ENCODE data around the gene RNF213. TPM values are rescaled to one million over a fixed set of nuclear protein-coding genes. Genes with fewer than 3 reads are reported as not detected.

Gene RNF213
- total and polyA plus RNA-seq, 10 of the 15 experiments (the other 5 are each of a cell fraction or from before 2014, with no cell fraction given): 18.6 to 145 (median 65.8) TPM

DNA sequence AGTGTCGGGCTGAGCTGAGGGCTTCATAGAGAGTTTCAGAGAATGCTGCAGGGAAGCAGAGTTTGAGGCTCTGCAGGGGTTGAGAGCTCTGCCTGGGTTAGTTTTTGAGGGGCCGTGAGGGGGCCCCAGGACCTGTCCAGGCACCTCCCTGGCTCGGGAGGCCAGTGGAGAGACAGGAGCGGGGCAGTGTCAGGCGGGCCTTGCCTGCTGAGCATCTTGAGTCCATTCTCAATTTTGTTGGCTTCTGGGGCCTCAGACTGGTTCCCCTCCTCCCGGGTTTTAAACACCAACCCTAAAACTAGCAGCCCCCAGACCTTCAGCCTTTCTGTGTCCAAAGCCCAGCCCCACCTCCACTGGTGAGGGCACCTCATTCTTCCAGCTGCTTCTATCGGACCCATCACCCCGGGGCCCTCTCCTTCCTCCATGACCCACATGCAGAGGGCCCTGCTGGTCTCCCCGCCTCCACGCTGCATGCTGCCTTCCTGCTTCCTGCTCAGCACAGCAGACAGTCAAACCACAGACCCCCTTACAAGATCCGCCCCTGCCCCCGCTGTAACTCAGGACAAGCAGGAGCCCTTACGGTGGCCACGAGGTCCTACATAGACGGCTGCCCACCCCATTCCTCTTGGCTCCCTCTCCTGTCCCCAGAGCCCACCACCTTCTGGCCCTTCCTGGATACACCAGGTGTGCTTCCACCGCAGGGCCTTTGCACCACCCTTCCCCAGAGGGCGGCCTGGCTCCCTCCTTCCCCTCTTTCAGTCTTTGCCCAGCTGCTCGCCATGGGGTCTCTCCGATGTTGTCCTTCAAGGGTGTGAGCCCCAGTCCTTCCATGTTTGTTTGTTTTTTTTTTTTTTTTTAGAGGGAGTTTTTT is 3.8 kb downstream of the RNF213 start:
- BruUV-seq (replicated peaks): no TSS peak
- TF ChIP-seq EGR1 (IDR thresholded peaks at IDR 0.05; ENCODE audit: borderline replicate concordance in 1 of 2, low read depth in 2 of 2, low read length in 2 of 2) (peak in 1 of 2 experiments; percentile 14; a peak in 1 of 3 replicates), SMARCA5 (IDR thresholded peaks at IDR 0.05) (peak; percentile 88), MEF2A (IDR thresholded peaks at IDR 0.05; ENCODE audit: insufficient read depth, low read depth, low read length) (no peak), NFYA (IDR thresholded peaks at IDR 0.05; ENCODE audit: borderline replicate concordance, low read depth, low read length) (no peak), ZNF24 (IDR thresholded peaks at IDR 0.05) (no peak), NKRF (conservative IDR thresholded peaks at IDR 0.05) (0 out of 2 replicates have a peak, but pooled peaks have one; percentile 23), WRNIP1 (IDR thresholded peaks at IDR 0.05; ENCODE audit: borderline replicate concordance, low read depth, low read length) (no peak), JUND (IDR thresholded peaks at IDR 0.05; ENCODE audit: low read depth, low read length) (no peak), CBX5 (IDR thresholded peaks at IDR 0.05; ENCODE audit: low read depth) (0 out of 2 replicates have a peak, but pooled peaks have one; percentile 5), ZNF217 (IDR thresholded peaks at IDR 0.05) (no peak)
- TF ChIP-seq, protein P1, sequence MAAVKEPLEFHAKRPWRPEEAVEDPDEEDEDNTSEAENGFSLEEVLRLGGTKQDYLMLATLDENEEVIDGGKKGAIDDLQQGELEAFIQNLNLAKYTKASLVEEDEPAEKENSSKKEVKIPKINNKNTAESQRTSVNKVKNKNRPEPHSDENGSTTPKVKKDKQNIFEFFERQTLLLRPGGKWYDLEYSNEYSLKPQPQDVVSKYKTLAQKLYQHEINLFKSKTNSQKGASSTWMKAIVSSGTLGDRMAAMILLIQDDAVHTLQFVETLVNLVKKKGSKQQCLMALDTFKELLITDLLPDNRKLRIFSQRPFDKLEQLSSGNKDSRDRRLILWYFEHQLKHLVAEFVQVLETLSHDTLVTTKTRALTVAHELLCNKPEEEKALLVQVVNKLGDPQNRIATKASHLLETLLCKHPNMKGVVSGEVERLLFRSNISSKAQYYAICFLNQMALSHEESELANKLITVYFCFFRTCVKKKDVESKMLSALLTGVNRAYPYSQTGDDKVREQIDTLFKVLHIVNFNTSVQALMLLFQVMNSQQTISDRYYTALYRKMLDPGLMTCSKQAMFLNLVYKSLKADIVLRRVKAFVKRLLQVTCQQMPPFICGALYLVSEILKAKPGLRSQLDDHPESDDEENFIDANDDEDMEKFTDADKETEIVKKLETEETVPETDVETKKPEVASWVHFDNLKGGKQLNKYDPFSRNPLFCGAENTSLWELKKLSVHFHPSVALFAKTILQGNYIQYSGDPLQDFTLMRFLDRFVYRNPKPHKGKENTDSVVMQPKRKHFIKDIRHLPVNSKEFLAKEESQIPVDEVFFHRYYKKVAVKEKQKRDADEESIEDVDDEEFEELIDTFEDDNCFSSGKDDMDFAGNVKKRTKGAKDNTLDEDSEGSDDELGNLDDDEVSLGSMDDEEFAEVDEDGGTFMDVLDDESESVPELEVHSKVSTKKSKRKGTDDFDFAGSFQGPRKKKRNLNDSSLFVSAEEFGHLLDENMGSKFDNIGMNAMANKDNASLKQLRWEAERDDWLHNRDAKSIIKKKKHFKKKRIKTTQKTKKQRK (IDR thresholded peaks at IDR 0.05; ENCODE audit: low read depth, low read length): no peak

More for the DNA sequence above, 3.8 kb downstream of the RNF213 start:
- intact Hi-C loops (cut with micrococcal nuclease; ENCODE audit: unreplicated experiment) (no loop called here), in situ Hi-C loops (cut with MboI) (no loop called here)
- ChIA-PET RAD21 (ENCODE audit: unreplicated experiment) (interaction anchor here (0.6 to 4.3 kb wide), 6 partner anchors 10 to 163 kb away, joined by 4 to 10 read pairs (median 4); partner anchors contain the start of genes GAA, SGSH and SLC26A11), SMC1A (ENCODE audit: uncharacterized antibody, unreplicated experiment) (interaction anchor here (0.8 to 0.9 kb wide), 3 partner anchors 9 to 19 kb away, joined by 3 to 4 read pairs (median 3); no protein-coding TSS in a partner anchor), POLR2A (interaction anchor here (0.6 kb wide), 1 partner anchor 44 kb away, joined by 3 read pairs; the partner anchor contains the start of genes SGSH and SLC26A11), CTCF (interaction anchor here (1.1 kb wide), 1 partner anchor 69 kb away, joined by 4 read pairs; no protein-coding TSS in a partner anchor)
- H3K9me3 ChIP-seq (replicated peaks; ENCODE audit: control insufficient read depth, insufficient read depth, low read length): no peaks in the 10 kb centered on the region
- H3K27me3 ChIP-seq (replicated peaks in 1 of 2; ENCODE audit: control insufficient read depth in 2 of 2, insufficient read depth in 2 of 2, low read length in 1 of 2): no peaks in the 10 kb centered on the region
- peaks cover 5% of the 10 kb centered on the region for H4K20me1 ChIP-seq (ENCODE audit: control insufficient read depth, insufficient read depth)
- H3K27ac ChIP-seq (ENCODE audit: control insufficient read depth, insufficient read depth): peak overlapping the region; percentile 92
- peaks cover 63% of the 10 kb centered on the region for H3K79me2 ChIP-seq (ENCODE audit: control insufficient read depth, insufficient read depth, low read length)
- peaks cover 4 to 25% of the 10 kb centered on the region in 2 experiments; a peak in 3 of 4 replicates for H3K36me3 ChIP-seq (ENCODE audit: control insufficient read depth in 2 of 2, insufficient read depth in 2 of 2, low read length in 1 of 2)
- peak overlapping the region; percentile 80 for H3K9ac ChIP-seq (ENCODE audit: control insufficient read depth, insufficient read depth, low read length)
- DNase-seq (ENCODE audit: low read depth, low spot score): no peak
- 3% methylated on average over 19 of the region's 19 CpGs for WGBS (ENCODE audit: insufficient coverage, insufficient replicate concordance, low lambda C conversion rate, missing lambda C conversion rate)
- peak overlapping the region; percentile 97 for H3K4me3 ChIP-seq
- H3K4me2 ChIP-seq (ENCODE audit: control insufficient read depth, insufficient read depth): peak overlapping the region; percentile 56
- peaks cover 31% of the 10 kb centered on the region for H3K4me1 ChIP-seq (ENCODE audit: control insufficient read depth, insufficient read depth, low read length)
- peak; percentile 38 for ATAC-seq
- no peak overlapping the region for H2AFZ ChIP-seq (ENCODE audit: control insufficient read depth, low read depth, low read length)
- no peak for FAIRE-seq

All from GM12878 (cell line).